Neuron (in vitro differentiated cells): ENCODE measurements around the gene NOS1AP.

ENCODE experiments used
- H2AFZ ChIP-seq: one replicate; pipeline ENCODE4 v1.6.1; 2013; ENCODE audit warnings: low read depth, mild to moderate bottlenecking, inconsistent platforms, low read length, moderate library complexity
- H3K27me3 ChIP-seq: one replicate; pipeline ENCODE4 v1.6.1; 2013; ENCODE audit warnings: low read length; ENCODE audit not compliant: insufficient read depth
- H3K36me3 ChIP-seq: one replicate; pipeline ENCODE4 v1.6.1; 2013; ENCODE audit warnings: low read length; ENCODE audit not compliant: insufficient read depth
- H3K4me1 ChIP-seq: one replicate; pipeline ENCODE4 v1.6.1; 2013; ENCODE audit warnings: low read length; ENCODE audit not compliant: insufficient read depth
- H3K4me3 ChIP-seq: 2 replicates; pipeline ENCODE4 v1.5.1; 2013; ENCODE audit warnings: mild to moderate bottlenecking, low read length, moderate library complexity
- H3K9me3 ChIP-seq: one replicate; pipeline ENCODE4 v1.6.1; 2013; ENCODE audit warnings: low read length

NOS1AP gene

GRCh38 chr1:162370161-162370560 is 300.7 kb downstream of the NOS1AP start:
- no peaks in the 10 kb centered on the region for H3K27me3 ChIP-seq
- no peak overlapping the region for H2AFZ ChIP-seq
- H3K4me3 ChIP-seq: no peak overlapping the region
- H3K9me3 ChIP-seq: no peaks in the 10 kb centered on the region
- no peaks in the 10 kb centered on the region for H3K4me1 ChIP-seq
- H3K36me3 ChIP-seq: peaks cover 22% of the 10 kb centered on the region

DNA sequence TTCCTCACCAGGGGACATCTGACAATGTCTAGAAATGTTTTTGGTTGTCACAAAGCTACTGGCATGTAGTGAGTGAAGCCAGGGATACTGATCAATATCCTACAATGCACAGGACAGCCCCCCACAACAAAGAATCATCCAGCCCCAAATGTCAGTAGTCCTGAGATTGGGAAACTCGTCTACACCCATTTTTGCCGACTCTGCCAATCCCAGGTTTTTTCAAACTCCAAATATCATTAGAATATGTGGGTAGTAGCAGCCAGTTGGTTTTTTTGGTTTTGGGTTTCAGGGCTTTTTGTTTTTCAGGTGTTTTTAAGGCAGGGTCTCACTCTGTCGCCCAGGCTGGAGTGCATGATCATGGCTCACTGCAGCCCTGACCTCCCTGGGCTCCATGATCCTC is 301.2 kb downstream of the NOS1AP start:
- Histone ChIP-seq H3K36me3 (peaks cover 22% of the 10 kb centered on the region), H3K4me3 (no peak overlapping the region), H3K9me3 (no peaks in the 10 kb centered on the region), H3K27me3 (no peaks in the 10 kb centered on the region), H3K4me1 (no peaks in the 10 kb centered on the region), H2AFZ (no peak overlapping the region)

DNA sequence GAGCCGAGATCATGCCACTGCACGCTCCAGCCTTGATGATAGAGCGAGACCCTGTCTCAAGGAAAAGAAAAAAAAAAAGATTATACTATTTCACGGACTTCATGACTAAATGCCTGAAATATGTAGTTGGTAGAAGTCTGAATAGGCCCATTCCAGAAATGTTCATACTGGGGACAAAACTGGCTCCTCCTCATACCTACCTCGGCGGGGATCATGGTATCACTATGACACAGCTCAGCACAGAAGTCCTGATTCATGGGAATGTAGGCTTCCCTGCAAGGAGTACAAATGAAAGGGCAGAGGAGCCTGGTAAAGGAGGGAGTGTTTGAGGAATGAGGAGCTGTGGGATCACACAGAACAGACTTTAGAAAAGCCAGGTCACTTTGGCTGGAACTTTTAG is 302.1 kb downstream of the NOS1AP start:
- no peak overlapping the region for H3K4me3 ChIP-seq
- H2AFZ ChIP-seq: no peak overlapping the region
- H3K9me3 ChIP-seq: no peaks in the 10 kb centered on the region
- H3K36me3 ChIP-seq: peaks cover 20% of the 10 kb centered on the region
- H3K27me3 ChIP-seq: no peaks in the 10 kb centered on the region
- H3K4me1 ChIP-seq: no peaks in the 10 kb centered on the region

GRCh38 chr1:162372159-162373071 is 302.9 kb downstream of the NOS1AP start:
- Histone ChIP-seq H3K4me1 (no peaks in the 10 kb centered on the region), H3K9me3 (no peaks in the 10 kb centered on the region), H3K4me3 (no peak overlapping the region), H3K36me3 (peaks cover 12% of the 10 kb centered on the region), H3K27me3 (no peaks in the 10 kb centered on the region), H2AFZ (no peak overlapping the region)

GRCh38 chr1:162373072-162373427 is 303.6 kb downstream of the NOS1AP start:
- no peaks in the 10 kb centered on the region for H3K27me3 ChIP-seq
- H3K4me1 ChIP-seq: no peaks in the 10 kb centered on the region
- no peak overlapping the region for H2AFZ ChIP-seq
- H3K9me3 ChIP-seq: no peaks in the 10 kb centered on the region
- no peak overlapping the region for H3K4me3 ChIP-seq
- H3K36me3 ChIP-seq: peaks cover 7% of the 10 kb centered on the region

- H3K9me3 ChIP-seq: no peaks in the 10 kb centered on the region
- no peaks in the 10 kb centered on the region for H3K4me1 ChIP-seq
- H3K36me3 ChIP-seq: peaks cover 7% of the 10 kb centered on the region
- no peaks in the 10 kb centered on the region for H3K27me3 ChIP-seq
- H3K4me3 ChIP-seq: no peak overlapping the region
- H2AFZ ChIP-seq: no peak overlapping the region
These were observed 304.2 kb downstream of the NOS1AP start for GRCh38 chr1:162373541-162374260.

GRCh38 chr1:162374406-162374805 is 304.9 kb downstream of the NOS1AP start:
- Histone ChIP-seq H3K27me3 (no peaks in the 10 kb centered on the region), H3K4me1 (no peaks in the 10 kb centered on the region), H2AFZ (no peak overlapping the region), H3K9me3 (no peaks in the 10 kb centered on the region), H3K4me3 (no peak overlapping the region), H3K36me3 (peaks cover 4% of the 10 kb centered on the region)

DNA sequence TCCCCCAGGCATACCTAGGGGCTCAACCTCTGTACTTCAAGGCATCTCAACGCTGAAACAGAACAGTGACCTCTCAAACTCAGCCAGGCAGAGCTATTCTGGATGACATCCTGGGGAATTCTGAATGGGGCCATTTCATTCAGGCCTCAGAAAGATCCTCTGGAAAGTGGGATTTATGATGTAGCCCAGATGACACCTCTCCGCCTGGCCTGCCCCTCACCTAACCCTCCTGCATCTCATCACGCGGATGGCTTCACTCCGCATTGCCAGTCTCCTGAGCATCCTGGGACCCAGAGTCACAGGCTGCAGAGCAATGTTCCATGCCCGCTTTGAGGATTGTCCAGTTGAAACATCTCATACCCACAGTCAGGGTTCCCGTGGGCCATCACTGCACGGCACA is 306.0 kb downstream of the NOS1AP start:
- Histone ChIP-seq H2AFZ (no peak overlapping the region), H3K27me3 (no peaks in the 10 kb centered on the region), H3K4me3 (no peak overlapping the region), H3K36me3 (peaks cover under 1% of the 10 kb centered on the region), H3K4me1 (no peaks in the 10 kb centered on the region), H3K9me3 (no peaks in the 10 kb centered on the region)

DNA sequence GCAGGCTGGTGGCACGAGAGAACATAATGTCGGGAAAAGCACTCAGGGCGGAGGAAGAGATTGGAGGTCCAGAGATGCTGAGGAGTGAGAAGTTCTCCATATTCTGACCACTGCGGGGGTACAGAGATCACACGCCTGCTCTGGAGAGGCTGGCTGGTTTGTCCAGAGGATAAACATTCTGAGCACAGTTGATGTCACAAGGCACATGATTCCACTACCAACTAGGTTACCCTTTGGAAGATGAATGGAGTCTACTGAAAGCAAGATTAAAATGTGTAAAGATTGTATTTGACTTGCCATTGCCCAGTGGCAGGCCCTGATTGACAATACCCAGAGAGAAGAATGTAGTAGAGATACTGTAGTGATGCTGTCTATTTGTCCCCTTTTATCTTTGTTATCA is 307.2 kb downstream of the NOS1AP start, which contains the start of gene SPATA46:
Gene SPATA46, minus strand, starts transcription at position 164 of the 400 bp plus-strand sequence. Its CDS starts 64 bp downstream, at position 100.
- Histone ChIP-seq H3K36me3 (no peaks in the 10 kb centered on the region), H3K4me3 (no peak within 1 kb of the TSS), H3K27me3 (no peaks in the 10 kb centered on the region), H2AFZ (no peak within 1 kb of the TSS), H3K9me3 (no peaks in the 10 kb centered on the region), H3K4me1 (no peaks in the 10 kb centered on the region)

GRCh38 chr1:162380061-162380846 is 310.8 kb downstream of the NOS1AP start:
- H3K9me3 ChIP-seq: no peaks in the 10 kb centered on the region
- H2AFZ ChIP-seq: no peak overlapping the region
- H3K27me3 ChIP-seq: no peaks in the 10 kb centered on the region
- peaks cover 21% of the 10 kb centered on the region for H3K4me1 ChIP-seq
- peaks cover 9% of the 10 kb centered on the region for H3K36me3 ChIP-seq
- no peak overlapping the region for H3K4me3 ChIP-seq

DNA sequence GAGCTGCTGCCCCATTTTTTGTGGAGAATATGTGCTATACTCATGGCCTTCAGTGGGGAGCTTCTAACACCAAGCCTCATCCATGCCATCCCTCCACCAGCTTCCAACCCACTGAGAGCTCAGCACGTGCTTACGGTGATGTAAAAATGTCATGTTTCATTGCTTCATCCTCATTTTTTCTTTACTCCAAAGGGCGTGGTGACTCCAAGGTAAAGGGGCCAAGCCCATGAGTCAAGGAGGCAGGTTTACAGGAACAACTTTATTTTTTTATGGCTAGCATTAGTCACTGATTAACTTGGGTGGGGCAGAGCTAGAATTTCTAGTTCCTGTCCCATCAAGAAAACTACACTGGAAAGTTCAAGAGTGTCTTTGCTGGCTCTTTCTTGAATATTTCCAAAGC is 311.9 kb downstream of the NOS1AP start, which contains the start of gene C1orf226:
Gene C1orf226, plus strand, starts transcription at position 346 of the 400 bp plus-strand sequence. CDS start 174 bp downstream, outside the sequence.
- H3K4me3 ChIP-seq: no peak within 1 kb of the TSS
- H3K4me1 ChIP-seq: peaks cover 21% of the 10 kb centered on the region
- no peak within 1 kb of the TSS for H2AFZ ChIP-seq
- no peaks in the 10 kb centered on the region for H3K27me3 ChIP-seq
- peaks cover 13% of the 10 kb centered on the region for H3K36me3 ChIP-seq
- H3K9me3 ChIP-seq: no peaks in the 10 kb centered on the region

- Histone ChIP-seq H3K36me3 (peaks cover 13% of the 10 kb centered on the region), H3K9me3 (no peaks in the 10 kb centered on the region), H3K4me3 (no peak overlapping the region), H3K4me1 (peaks cover 21% of the 10 kb centered on the region), H3K27me3 (no peaks in the 10 kb centered on the region), H2AFZ (no peak overlapping the region)
These were observed 312.7 kb downstream of the NOS1AP start for GRCh38 chr1:162381941-162382750.
